ENCODE results near the gene KLHL5. TPM values are rescaled to one million over a fixed set of nuclear protein-coding genes. Genes with fewer than 3 reads are reported as not detected.
"Not testable (repeated sequence)": the region's sequence is repeated elsewhere in the genome, so short reads cannot be mapped to it uniquely, and the experiment has no call there.

Gene KLHL5
- total RNA-seq, 1 donor from 2014 or later: 34.0 TPM

GRCh38 chr4:39030725-39031124 lies 31.3 kb upstream of the KLHL5 start:
- Histone ChIP-seq H3K36me3 (no peaks in the 10 kb centered on the region), H3K27ac (no peak overlapping the region), H3K9me3 (no peaks in the 10 kb centered on the region), H3K4me1 (peaks cover 5% of the 10 kb centered on the region), H3K4me3 (no peak overlapping the region), H3K27me3 (no peaks in the 10 kb centered on the region)
- intact Hi-C loops (cut with DNase I): no loop called here
- DNase-seq (no peak), ATAC-seq (no peak)
- TF ChIP-seq, protein P1, sequence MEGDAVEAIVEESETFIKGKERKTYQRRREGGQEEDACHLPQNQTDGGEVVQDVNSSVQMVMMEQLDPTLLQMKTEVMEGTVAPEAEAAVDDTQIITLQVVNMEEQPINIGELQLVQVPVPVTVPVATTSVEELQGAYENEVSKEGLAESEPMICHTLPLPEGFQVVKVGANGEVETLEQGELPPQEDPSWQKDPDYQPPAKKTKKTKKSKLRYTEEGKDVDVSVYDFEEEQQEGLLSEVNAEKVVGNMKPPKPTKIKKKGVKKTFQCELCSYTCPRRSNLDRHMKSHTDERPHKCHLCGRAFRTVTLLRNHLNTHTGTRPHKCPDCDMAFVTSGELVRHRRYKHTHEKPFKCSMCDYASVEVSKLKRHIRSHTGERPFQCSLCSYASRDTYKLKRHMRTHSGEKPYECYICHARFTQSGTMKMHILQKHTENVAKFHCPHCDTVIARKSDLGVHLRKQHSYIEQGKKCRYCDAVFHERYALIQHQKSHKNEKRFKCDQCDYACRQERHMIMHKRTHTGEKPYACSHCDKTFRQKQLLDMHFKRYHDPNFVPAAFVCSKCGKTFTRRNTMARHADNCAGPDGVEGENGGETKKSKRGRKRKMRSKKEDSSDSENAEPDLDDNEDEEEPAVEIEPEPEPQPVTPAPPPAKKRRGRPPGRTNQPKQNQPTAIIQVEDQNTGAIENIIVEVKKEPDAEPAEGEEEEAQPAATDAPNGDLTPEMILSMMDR (IDR thresholded peaks at IDR 0.05): no peak

DNA sequence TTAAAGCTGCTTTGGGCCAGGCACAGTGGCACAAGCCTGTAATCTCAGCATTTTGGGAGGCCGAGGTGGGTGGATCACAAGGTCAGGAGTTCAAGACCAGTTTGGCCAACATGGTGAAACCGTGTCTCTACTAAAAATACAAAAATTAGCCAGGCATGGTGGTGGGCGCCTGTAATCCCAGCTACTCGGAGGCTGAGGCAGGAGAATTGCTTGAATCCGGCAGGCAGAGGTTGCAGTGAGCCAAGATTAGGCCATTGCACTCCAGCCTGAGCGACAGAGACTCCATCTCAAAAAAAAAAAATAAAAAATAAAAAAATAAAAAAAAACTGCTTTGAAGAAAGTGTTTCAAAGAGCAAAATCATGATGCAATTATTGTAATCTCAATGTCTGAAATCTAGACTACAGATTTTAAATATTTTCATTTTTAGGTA lies 30.4 kb upstream of the KLHL5 start:
- H3K27ac ChIP-seq; ATAC-seq; DNase-seq; H3K4me1 ChIP-seq; H3K27me3 ChIP-seq; H3K36me3 ChIP-seq; H3K9me3 ChIP-seq; intact Hi-C loops (cut with DNase I): not testable (repeated sequence)
- peak overlapping the region; percentile 5 for H3K4me3 ChIP-seq

- no peaks in the 10 kb centered on the region for H3K36me3 ChIP-seq
- ATAC-seq (peak; percentile 54), DNase-seq (no peak)
- H3K4me3 ChIP-seq: peak within 1 kb of the TSS; percentile 5
- peaks cover 5% of the 10 kb centered on the region for H3K4me1 ChIP-seq
- intact Hi-C loops (cut with DNase I): no loop called here
- no peaks in the 10 kb centered on the region for H3K27me3 ChIP-seq
- H3K27ac ChIP-seq: no peak within 1 kb of the TSS
- TF ChIP-seq, protein P1 (IDR thresholded peaks at IDR 0.05): no peak
- no peaks in the 10 kb centered on the region for H3K9me3 ChIP-seq
Measured at GRCh38 chr4:39032218-39033085, 29.6 kb upstream of the KLHL5 start, which contains the start of gene TMEM156. TSS of gene TMEM156 (minus strand) at chr4:39032409. CDS start at chr4:39032313, 96 bp downstream.

- no peaks in the 10 kb centered on the region for H3K36me3 ChIP-seq
- no peak overlapping the region for H3K27ac ChIP-seq
- H3K4me1 ChIP-seq: peaks cover 5% of the 10 kb centered on the region
- H3K9me3 ChIP-seq: no peaks in the 10 kb centered on the region
- intact Hi-C loops (cut with DNase I): no loop called here
- H3K4me3 ChIP-seq: no peak overlapping the region
- TF ChIP-seq, protein P1 (IDR thresholded peaks at IDR 0.05): no peak
- DNase-seq: no peak
- ATAC-seq: peak; percentile 41
- H3K27me3 ChIP-seq: no peaks in the 10 kb centered on the region
Measured at GRCh38 chr4:39036172-39036571, 25.9 kb upstream of the KLHL5 start.

GRCh38 chr4:39037491-39037825 lies 24.6 kb upstream of the KLHL5 start:
- TF ChIP-seq, protein P1 (IDR thresholded peaks at IDR 0.05): no peak
- ATAC-seq (no peak), DNase-seq (no peak)
- intact Hi-C loops (cut with DNase I): no loop called here
- Histone ChIP-seq H3K27ac (no peak overlapping the region), H3K4me1 (peaks cover 8% of the 10 kb centered on the region), H3K36me3 (no peaks in the 10 kb centered on the region), H3K9me3 (no peaks in the 10 kb centered on the region), H3K27me3 (no peaks in the 10 kb centered on the region), H3K4me3 (no peak overlapping the region)

GRCh38 chr4:39037941-39038340 lies 24.1 kb upstream of the KLHL5 start:
- intact Hi-C loops (cut with DNase I): no loop called here
- no peak for DNase-seq
- Histone ChIP-seq H3K27ac (no peak overlapping the region), H3K4me3 (no peak overlapping the region), H3K4me1 (peaks cover 7% of the 10 kb centered on the region), H3K27me3 (no peaks in the 10 kb centered on the region), H3K36me3 (no peaks in the 10 kb centered on the region), H3K9me3 (no peaks in the 10 kb centered on the region)
- TF ChIP-seq, protein P1 (IDR thresholded peaks at IDR 0.05): no peak
- no peak for ATAC-seq

Measured in upper lobe of right lung (tissue), 1 donor.